Measurements from ENCODE around the gene OLFML2B.

OLFML2B gene

GRCh38 chr1:162011337-162012012 is 12.2 kb downstream of the OLFML2B start:
- DNase-seq = no peak
- in situ Hi-C loops (cut with MboI; ENCODE audit: low pct_unique_long_range_greater_than_20kb, low sequenced_read_pairs) = no loop called here

- in situ Hi-C loops (cut with MboI; ENCODE audit: low pct_unique_long_range_greater_than_20kb, low sequenced_read_pairs) = no loop called here
- no peak for DNase-seq
These were observed 13.5 kb downstream of the OLFML2B start for GRCh38 chr1:162010175-162010506.

GRCh38 chr1:162009501-162010174 is 14.0 kb downstream of the OLFML2B start:
- in situ Hi-C loops (cut with MboI; ENCODE audit: low pct_unique_long_range_greater_than_20kb, low sequenced_read_pairs) = no loop called here
- no peak for DNase-seq

GRCh38 chr1:162008799-162009198 is 14.9 kb downstream of the OLFML2B start:
- in situ Hi-C loops (cut with MboI; ENCODE audit: low pct_unique_long_range_greater_than_20kb, low sequenced_read_pairs) = no loop called here
- DNase-seq = no peak

GRCh38 chr1:162007466-162007865 is 16.2 kb downstream of the OLFML2B start:
- no peak for DNase-seq
- in situ Hi-C loops (cut with MboI; ENCODE audit: low pct_unique_long_range_greater_than_20kb, low sequenced_read_pairs) = no loop called here

- in situ Hi-C loops (cut with MboI; ENCODE audit: low pct_unique_long_range_greater_than_20kb, low sequenced_read_pairs) = no loop called here
These were observed 17.6 kb downstream of the OLFML2B start for GRCh38 chr1:162006081-162006480.

GRCh38 chr1:162004441-162004950 is 19.2 kb downstream of the OLFML2B start:
- no peak for DNase-seq
- in situ Hi-C loops (cut with MboI; ENCODE audit: low pct_unique_long_range_greater_than_20kb, low sequenced_read_pairs) = no loop called here

More at GRCh38 chr1:162006081-162006480, 17.6 kb downstream of the OLFML2B start:
- DNase-seq = no peak

- peak; percentile 82 for DNase-seq
- in situ Hi-C loops (cut with MboI; ENCODE audit: low pct_unique_long_range_greater_than_20kb, low sequenced_read_pairs) = no loop called here
These were observed 19.8 kb downstream of the OLFML2B start for GRCh38 chr1:162003830-162004215.

- in situ Hi-C loops (cut with MboI; ENCODE audit: low pct_unique_long_range_greater_than_20kb, low sequenced_read_pairs) = no loop called here
- DNase-seq = no peak
These were observed 20.4 kb downstream of the OLFML2B start for GRCh38 chr1:162003061-162003829.

GRCh38 chr1:162000053-162000420 is 23.6 kb downstream of the OLFML2B start:
- DNase-seq = no peak
- in situ Hi-C loops (cut with MboI; ENCODE audit: low pct_unique_long_range_greater_than_20kb, low sequenced_read_pairs) = no loop called here

GRCh38 chr1:161999301-162000052 is 24.2 kb downstream of the OLFML2B start:
- DNase-seq = peak; percentile 8
- in situ Hi-C loops (cut with MboI; ENCODE audit: low pct_unique_long_range_greater_than_20kb, low sequenced_read_pairs) = no loop called here

GRCh38 chr1:161998811-161999210 is 24.9 kb downstream of the OLFML2B start:
- no peak for DNase-seq
- in situ Hi-C loops (cut with MboI; ENCODE audit: low pct_unique_long_range_greater_than_20kb, low sequenced_read_pairs) = no loop called here

GRCh38 chr1:161997152-161997551 is 26.5 kb downstream of the OLFML2B start:
- in situ Hi-C loops (cut with MboI; ENCODE audit: low pct_unique_long_range_greater_than_20kb, low sequenced_read_pairs) = no loop called here

GRCh38 chr1:161994175-161994668 is 29.4 kb downstream of the OLFML2B start:
- in situ Hi-C loops (cut with MboI; ENCODE audit: low pct_unique_long_range_greater_than_20kb, low sequenced_read_pairs) = no loop called here

More at GRCh38 chr1:161997152-161997551, 26.5 kb downstream of the OLFML2B start:
- DNase-seq = no peak

GRCh38 chr1:161993576-161993975 is 30.1 kb downstream of the OLFML2B start:
- in situ Hi-C loops (cut with MboI; ENCODE audit: low pct_unique_long_range_greater_than_20kb, low sequenced_read_pairs) = no loop called here
- DNase-seq = no peak

More at GRCh38 chr1:161994175-161994668, 29.4 kb downstream of the OLFML2B start:
- no peak for DNase-seq

GRCh38 chr1:161989786-161990185 is 33.9 kb downstream of the OLFML2B start:
- DNase-seq = peak; percentile 10
- in situ Hi-C loops (cut with MboI; ENCODE audit: low pct_unique_long_range_greater_than_20kb, low sequenced_read_pairs) = no loop called here

- no peak for DNase-seq
- in situ Hi-C loops (cut with MboI; ENCODE audit: low pct_unique_long_range_greater_than_20kb, low sequenced_read_pairs) = no loop called here
These were observed 34.6 kb downstream of the OLFML2B start for GRCh38 chr1:161989108-161989507.

GRCh38 chr1:161988413-161988812 is 35.3 kb downstream of the OLFML2B start:
- DNase-seq = no peak
- in situ Hi-C loops (cut with MboI; ENCODE audit: low pct_unique_long_range_greater_than_20kb, low sequenced_read_pairs) = no loop called here

- DNase-seq = no peak
- in situ Hi-C loops (cut with MboI; ENCODE audit: low pct_unique_long_range_greater_than_20kb, low sequenced_read_pairs) = no loop called here
These were observed 35.8 kb downstream of the OLFML2B start for GRCh38 chr1:161987872-161988271.
